C4-2B (cell line): Measurements from ENCODE around the gene ENO3.
A peak's percentile ranks its signal among the peaks of the same experiment; 100 is the strongest.
"Not testable (repeated sequence)": the region's sequence is repeated elsewhere in the genome, so short reads cannot be mapped to it uniquely, and the experiment has no call there.

ENCODE experiments used
- H3K27ac ChIP-seq: fragments of 450-650 bp; 2 replicates; pipeline ENCODE4 v1.5.1; 2017
- CTCF ChIP-seq: fragments of 450-650 bp; conservative IDR thresholded peaks from 2 replicates; pipeline ENCODE4 v1.5.1; 2017; ENCODE audit warnings: mild to moderate bottlenecking
- ZFX ChIP-seq: fragments of 450-650 bp; IDR thresholded peaks from 2 replicates; pipeline ENCODE4 v1.6.1; 2017

Gene ENO3

DNA sequence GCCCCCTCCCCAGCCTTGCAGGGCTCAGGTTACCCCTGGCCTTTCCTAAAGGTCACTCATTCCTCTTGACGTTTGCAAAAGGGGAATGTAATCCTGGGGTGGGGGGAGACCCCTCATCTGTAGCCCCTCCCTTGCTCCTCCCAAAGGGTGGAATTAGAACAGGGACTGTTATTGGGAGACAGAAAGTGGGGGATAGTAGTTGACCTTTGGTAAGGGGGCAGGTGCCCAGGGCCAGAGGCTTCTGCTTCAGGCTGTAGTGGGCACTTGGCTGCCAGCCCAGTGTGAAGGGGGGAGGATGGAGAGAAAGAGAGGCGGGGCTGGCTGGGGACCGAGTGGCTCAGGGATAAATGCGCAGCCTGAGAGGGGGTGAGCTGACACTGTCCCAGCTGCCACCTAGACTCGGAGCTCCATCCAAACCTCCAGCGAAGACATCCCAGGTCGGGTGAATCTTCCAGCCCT, at the start of gene ENO3:
ENO3 (plus strand) TSS at position 374 of the 459 bp plus-strand sequence. CDS start 711 bp downstream, outside the sequence.
- peak within 1 kb of the TSS; percentile 100 for H3K27ac ChIP-seq
- TF ChIP-seq CTCF (no peak), ZFX (no peak)

DNA sequence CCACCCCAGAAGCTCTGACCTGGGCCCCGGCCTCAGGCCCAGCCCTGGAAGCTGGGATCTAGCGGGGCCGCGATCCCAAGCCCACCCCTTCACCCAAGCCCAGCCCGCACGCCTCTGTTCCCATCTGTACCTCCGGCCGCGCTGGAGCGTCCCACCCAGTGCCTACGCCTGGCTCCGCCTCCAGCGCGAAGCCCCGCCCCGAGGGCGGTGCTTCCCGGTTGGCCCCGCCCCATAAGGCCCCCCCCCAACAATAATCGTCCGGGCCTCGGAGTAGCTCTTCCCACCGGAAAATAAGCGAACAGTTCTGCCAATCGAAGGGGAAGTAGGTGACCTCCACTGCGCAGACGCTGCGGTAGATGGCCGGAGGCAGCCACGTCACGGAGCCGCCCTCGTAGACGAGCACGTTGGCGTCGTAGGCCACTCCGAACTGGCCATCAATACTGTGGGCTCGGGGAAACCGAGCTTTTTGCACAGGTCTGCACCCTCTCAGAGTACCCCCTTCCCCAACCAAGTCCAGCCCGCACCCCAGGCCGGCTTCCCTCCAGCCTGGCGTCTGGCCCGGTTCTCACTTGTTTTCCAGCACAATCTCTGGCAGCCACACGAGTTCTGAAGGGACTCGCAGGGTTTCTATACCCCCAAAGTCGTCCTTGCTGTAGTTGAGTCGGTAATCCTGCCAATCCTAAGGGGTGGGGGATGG, 49.1 kb upstream of the ENO3 start:
- H3K27ac ChIP-seq: no peak overlapping the region
- no peak for TF ChIP-seq CTCF
- no peak for TF ChIP-seq ZFX

- TF ChIP-seq ZFX (no peak), CTCF (no peak)
- no peak overlapping the region; the same call in 1 of the 2 replicates for H3K27ac ChIP-seq
Observed at GRCh38 chr17:4902540-4902939, 48.4 kb upstream of the ENO3 start.

- H3K27ac ChIP-seq: no peak within 1 kb of the TSS; the same call in 1 of the 2 replicates
- TF ChIP-seq CTCF (peak; percentile 94), ZFX (no peak)
Observed at GRCh38 chr17:4903051-4903818, 47.7 kb upstream of the ENO3 start, which contains the start of gene CHRNE. CHRNE (minus strand) TSS chr17:4903098; CDS start chr17:4903063, 35 bp downstream.

DNA sequence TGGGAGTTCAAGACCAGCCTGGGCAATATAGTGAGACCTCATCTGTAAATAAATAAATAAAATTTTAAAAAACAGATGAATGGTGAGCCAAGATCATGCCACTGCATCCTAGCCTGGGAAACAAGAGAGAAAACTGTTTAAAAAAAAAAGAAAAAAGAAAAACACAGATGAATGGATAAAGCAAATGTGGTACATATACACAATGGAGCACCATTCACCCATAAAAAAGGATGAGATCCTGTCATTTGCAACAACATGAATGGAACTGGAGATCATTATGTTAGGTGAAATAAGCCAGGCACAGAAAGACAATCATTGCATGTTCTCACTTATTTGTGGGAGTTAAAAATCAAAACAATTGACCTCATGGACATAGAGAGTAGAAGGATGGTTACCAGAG, 44.3 kb upstream of the ENO3 start:
- not testable (repeated sequence) for H3K27ac ChIP-seq

- TF ChIP-seq ZFX: no peak
- no peak for TF ChIP-seq CTCF
- no peak overlapping the region for H3K27ac ChIP-seq
Observed at GRCh38 chr17:4908301-4908700, 42.6 kb upstream of the ENO3 start.

- TF ChIP-seq CTCF (peak; percentile 84), ZFX (no peak)
- H3K27ac ChIP-seq: no peak overlapping the region
Observed at GRCh38 chr17:4908711-4909496, 42.0 kb upstream of the ENO3 start.
